Uterus (tissue), 2 donors: ENCODE results near the gene SANBR.

Experiments used
- CTCF ChIP-seq, 4 experiments: fragments of 200-600 bp in 2 of 4; fragments of 450-650 bp in 2 of 4; sonication (generic) in 2 of 4; IDR thresholded peaks; one replicate each; pipeline ENCODE4 v1.5.1; 2016 to 2019; ENCODE audit warnings: antibody characterized with exemption in 4 of 4, mild to moderate bottlenecking in 2 of 4, moderate library complexity in 1 of 4
- POLR2A ChIP-seq, 2 donors: fragments of 450-650 bp; IDR thresholded peaks; one replicate each; pipeline ENCODE4 v1.6.1; 2016; ENCODE audit warnings: antibody characterized with exemption in 2 of 2, mild to moderate bottlenecking in 1 of 2, moderate library complexity in 1 of 2

GRCh38 chr2:61055557-61055956, 10.1 kb upstream of the SANBR start:
- no peak for TF ChIP-seq CTCF (IDR thresholded peaks at IDR 0.05)
- TF ChIP-seq POLR2A (IDR thresholded peaks at IDR 0.05): no peak
